Measurements from ENCODE around the gene POU2F3. TPM values are rescaled to one million over a fixed set of nuclear protein-coding genes. Genes with fewer than 3 reads are reported as not detected.

POU2F3 gene
- polyA plus RNA-seq, 12 donors = 0.09 to 38.0 (median 0.40) TPM; not detected in 2

DNA sequence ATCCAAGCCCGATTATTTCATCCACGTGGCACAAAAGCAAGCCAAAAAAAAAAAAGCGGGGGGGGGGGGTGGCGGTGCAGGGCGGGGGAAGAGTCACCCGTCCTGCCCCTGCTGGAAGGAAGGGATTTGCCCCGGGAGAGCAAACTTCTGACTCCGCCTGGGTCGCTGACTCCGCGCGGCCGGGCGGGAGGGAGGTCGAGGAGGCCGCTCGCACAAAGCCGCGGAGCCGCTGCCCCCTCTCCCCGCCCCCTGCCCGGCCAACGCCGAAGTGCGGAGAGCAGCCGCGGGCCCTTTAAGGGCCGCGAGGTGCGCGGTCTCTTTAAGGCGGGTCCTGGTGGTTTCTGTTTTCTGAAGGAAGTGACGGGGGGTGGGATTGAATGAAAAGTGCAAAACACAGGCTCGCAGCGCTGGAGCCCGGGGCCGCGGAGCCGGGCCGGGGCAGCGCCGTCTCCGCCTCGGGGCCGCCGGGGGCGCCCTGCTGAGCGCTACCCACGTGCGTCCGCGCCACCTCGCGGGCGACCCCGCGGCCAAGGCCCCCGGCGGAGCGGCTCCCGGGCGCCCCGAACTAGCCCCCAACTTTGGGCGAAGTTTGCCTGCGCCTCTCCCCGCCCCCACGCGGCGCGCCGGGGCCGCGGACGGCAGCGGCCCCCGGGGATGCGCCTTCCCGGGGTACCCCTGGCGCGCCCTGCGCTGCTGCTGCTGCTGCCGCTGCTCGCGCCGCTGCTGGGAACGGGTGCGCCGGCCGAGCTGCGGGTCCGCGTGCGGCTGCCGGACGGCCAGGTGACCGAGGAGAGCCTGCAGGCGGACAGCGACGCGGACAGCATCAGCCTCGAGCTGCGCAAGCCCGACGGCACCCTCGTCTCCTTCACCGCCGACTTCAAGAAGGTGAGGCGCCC, 29.1 kb upstream of the POU2F3 start, which contains the start of gene OAF:
OAF (plus strand) TSS at position 407 of the 896 bp plus-strand sequence; CDS start at position 655, 248 bp downstream.
- peak; percentile 91 for DNase-seq

DNA sequence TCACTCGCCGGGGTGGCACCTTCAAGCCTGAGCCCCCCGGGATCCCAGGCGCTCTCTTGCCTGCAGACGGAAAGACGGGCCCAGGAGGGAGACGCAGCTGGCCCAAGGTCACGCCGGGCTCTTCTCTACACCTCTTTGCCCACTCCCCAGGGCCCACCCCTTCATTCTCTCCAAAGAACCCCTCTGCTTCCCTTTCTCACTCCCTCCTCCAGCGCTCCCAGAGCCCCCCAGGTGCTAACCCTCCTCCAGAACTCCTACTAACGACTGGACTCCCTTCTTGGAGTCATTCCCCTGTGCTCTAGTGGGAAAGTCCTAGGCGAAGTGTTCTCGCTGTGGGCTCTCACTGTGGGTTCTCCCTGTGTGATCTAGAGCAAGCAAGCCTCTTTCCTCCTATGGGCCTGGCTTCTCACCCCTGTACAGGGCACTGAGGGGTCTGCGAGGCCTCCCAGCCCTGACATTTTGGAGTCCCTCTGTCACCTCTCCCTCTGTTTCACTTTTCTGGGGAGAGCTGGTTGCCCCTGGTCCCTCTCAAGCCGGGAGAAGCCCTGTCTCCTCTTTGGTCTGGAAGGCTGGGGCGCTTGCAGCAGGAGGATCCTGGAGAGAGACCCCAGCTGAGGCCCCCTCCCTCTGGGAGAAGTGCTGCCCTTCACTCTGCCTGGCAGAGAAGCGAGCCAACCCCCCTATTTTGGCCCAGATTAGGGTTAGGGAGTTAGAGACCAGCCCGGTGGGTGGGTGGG, 28.2 kb upstream of the POU2F3 start:
- no peak for DNase-seq

DNA sequence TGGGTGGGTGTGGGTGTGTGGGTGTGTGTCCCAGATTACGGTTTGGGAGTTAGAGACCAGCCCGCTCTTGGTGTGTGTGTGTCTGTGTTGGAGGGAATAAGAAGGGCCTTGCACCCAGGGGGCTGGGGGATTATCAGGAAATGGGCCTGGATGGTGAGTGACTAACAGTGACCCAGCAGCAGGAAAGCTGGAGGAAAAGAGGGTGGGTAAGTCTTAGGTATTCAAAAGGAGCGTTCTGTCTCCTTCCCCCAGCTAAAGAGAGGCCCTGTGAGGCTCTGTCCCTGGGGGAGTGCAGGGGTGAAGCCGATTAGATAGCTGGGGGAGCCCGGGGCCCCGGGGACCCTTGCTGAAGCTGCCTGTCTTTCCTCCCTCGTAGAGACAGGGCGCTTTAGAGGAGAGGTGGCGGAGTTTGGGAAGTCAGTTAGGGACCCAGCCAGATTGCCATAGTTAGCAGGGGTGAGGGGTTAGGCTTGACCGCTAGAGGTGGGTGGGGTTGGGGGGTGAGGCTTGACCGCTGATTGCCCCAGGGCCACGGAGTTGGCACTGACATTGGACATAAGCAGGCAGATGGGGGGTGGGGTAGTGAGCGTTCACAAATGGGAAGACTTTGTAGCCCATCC, 27.6 kb upstream of the POU2F3 start:
- DNase-seq = no peak

DNA sequence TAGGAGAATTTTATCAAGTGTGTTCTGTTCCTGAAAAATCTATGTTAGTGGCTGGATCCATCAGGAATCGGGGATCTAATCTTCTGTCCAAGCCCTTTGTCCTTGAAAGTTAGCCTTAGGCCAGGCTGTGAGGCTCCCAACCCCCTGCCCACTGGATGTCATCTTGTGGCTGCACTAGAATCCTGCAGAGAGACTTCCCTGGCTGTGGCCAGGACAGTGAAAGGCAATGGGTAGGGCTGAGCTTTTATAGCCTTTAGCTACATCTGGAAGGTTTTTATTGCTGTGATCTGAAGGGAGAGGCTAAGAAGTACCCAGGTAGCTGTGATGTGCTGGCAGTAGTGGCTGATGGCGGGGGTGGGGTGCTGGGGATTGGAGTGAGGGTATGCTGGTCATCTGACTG, 27.0 kb upstream of the POU2F3 start:
- no peak for DNase-seq

DNA sequence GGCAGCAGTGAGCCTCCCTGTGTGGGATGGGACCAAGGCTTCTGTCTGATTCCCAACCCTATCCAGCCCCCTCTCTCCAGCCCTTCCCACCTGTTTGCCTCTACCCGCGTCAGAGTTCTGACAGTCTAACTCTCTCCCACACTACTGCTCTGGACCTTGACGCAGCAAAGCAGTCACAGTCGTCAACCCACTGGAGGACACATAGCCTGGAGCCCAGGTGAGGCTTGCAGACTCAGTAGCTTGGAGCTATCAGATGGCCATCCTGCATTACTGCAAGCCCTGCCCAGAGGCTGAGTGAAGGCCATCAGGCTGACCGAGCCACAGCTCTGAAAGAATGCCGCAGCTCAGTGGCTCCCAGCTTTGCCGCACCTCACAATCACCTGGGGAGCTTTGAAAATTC, 25.4 kb upstream of the POU2F3 start:
- DNase-seq = no peak

DNA sequence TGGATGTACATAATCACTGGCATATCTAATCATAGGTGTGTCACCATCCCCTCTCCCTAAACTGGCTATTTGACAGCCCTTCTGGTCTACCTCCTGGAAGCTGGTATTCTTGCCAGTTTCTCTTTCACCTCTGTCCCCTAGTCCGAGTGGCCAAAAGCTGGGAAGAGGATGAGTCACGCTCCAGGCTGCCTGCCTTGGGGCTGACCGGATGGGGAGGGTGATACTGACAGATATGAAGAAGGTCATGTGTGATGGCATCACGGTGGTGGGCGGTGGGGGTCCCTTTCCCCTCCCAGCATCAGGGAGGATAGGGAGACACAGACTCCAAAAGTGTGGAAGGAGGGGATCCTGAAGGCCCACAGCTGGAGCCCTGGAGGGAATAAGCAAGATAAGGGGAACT, 24.3 kb upstream of the POU2F3 start:
- DNase-seq = no peak

DNA sequence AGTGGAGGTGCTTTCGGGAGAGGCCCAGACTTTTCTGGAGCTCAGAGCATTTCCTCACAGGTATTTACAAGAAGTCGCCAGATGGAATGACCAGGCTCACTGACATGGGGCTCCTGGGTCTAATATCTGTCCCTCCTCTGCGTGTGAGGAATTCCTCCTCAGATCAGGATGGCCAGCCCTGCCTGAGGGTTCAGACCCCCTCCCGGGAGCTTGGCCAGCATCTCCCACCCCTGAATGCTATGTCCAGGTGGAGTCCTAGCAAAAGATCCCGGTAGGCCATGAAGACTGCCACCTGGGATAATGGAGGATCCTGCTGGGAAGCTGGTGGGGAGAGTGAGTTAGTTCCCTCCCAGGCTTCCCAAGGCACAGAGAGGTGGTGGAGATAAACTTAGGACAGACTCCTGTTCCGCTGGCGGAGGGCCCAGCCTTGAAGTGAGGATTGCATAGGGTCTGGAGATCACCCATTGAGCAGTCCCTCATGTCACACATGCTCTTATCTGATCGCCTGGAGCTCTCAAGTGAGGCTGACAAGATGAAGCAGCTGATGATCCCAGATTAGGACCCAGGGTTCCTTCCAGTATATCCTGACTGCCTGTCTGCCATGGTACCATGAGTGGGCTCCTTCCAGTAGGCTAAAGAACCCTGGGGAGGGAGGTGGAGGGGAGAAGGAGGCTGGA, 23.4 kb upstream of the POU2F3 start:
- no peak for DNase-seq

DNA sequence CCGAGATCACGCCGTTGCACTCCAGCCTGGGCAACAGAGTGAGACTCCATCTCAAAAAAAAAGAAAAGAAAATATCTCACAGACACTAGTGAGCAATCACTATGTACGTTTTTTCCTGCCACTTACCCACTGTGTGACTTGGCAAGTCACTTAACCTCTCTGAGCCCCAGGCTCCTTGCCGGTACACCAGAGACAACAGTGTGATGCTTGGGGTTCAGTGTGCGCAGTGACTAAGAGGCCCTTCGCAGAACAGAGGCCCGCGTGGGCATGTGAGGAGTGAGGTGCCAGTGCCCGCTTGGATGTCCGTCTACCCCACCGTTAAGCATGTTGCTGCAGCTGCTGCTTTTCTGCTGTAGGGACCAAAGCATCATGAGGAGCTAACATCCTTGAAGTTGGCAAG, 22.4 kb upstream of the POU2F3 start:
- no peak for DNase-seq

DNA sequence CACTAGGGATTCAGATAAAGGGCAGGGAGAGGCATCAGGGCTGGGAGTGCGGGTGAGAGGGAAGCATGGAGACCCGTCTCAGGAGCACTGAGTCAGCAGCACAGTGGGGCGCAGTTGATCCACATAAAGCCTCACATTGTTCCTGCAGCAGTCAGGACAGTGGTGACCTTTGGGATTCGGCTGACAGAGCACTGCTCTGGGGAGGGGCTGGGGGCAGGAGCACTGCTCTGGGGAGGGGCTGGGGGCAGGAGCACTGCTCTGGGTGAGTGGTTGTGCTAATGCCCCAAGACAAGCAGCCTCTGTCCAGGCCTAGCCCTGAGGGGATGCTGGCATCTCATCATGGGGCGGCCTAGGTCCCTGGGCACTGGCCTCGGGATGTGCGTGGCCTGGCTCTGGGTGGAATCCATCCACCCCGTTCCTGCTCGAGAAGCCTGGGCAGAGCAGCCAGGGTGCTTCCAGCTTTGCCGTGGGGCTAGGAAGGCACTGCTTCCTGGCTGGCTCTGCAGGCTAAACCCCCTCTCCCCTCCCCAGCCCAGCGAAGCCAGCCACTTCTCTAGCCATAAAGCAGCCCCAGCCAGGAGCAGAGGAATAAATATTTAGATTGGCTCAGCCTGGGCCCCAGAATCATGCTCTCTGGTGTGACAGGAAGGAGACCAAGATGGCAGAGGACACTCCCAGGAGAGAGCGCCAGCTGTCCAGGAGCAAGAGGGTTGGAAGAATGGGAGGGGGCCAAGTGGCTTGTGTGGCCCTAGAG, 21.8 kb upstream of the POU2F3 start:
- DNase-seq = no peak

DNA sequence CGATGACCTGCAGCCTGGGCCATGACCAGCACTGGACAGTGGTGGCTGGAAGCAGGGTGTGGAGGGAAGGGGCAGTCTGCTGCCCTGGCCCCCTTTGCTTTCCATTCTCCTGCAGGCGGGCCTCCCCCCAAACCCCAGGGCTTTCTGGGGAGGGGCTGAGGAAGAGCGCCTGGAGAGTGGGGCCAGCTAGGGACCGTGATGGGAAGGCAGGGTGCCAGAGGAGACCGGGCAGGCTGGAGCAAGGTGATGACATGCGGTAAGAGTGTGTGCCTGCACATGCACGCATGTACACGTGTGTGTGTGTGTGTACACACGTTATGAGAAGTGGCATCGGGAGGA, 21.3 kb upstream of the POU2F3 start:
- DNase-seq = no peak

DNA sequence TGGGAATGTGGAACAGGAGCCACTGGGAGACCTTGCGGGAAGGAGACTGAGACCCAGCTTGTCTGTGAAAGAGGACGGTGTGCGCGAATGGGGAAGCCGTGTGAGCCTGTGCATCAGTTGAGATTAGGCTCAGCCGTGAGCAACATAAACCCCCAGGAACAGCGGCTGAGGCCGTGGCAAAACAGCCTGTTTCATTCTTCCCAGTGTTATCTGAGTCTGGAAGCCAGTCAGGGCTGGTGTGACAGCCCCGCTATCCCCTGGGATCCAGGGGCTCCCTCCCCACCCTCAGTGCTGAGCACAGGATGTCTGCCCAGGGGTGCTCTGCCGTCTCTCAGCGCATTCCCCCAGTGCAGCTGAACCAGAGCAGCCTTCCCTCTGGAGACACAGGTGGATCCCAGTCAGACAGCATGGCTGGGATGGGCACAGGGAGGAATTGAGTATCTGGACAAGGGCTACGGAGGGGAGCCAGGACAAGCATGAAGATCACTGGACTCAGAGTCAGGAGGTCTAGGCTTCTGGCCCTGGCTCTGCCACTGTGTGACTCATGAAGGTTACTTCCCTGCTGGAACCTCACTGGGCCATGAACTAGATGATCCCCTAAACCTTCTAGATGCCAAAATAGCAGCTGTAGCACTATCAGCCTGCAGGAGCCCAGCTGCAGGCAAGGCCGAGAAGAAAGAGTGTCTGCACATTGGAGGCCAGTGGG, 20.6 kb upstream of the POU2F3 start:
- DNase-seq = no peak

DNA sequence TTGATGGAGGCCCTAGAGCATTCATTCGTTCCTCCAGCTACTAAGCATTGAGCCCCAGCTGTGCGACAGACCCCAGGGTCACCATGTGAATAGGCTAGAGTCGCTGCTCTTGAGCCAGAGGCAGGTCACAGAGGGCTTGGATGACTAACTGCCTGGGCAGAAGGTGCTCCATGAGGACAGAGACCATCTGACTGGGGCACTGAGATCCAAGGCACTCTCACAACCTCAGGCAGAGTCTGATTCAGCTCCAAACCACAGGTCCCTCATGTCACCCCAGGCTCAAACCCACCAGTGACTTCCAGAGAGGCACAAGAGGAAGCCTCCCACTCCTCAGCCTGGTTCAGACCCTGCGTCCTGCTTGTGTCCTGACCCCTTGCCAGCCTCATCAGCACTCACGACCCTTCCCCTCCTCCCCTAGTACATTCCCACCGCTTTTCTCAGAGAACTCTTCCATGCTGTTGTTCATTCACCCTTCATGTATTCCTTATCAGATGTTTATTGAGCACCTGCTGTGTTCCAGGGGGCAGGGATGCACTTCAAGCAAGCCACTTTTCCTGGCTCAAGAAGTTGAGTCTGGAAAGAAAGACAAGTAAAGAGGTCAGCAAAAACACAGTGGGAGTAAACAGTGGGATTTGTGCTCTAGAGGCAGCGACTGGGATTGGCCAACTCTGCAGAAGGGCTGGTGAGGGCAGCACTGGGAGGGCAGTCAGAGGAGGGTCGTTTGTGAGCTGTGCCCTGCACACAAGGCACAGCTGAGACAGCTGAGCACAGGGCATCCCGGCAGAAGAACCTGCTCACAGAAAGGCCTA, 19.8 kb upstream of the POU2F3 start:
- DNase-seq = no peak

DNA sequence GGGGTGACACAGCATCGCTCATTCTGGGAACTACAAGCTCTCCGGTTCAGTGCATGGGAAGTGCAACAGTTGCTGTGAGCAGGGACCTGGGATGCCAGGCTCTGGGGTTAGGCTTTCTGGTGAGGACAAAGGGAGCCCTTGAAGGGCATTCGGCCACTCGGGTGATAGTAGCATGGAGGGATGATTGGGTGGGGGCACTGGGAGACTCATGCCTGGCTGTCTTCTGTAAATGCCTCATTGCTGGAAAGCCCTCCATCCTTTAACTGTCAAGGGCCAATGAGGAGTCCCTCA, 19.2 kb upstream of the POU2F3 start:
- DNase-seq = no peak

DNA sequence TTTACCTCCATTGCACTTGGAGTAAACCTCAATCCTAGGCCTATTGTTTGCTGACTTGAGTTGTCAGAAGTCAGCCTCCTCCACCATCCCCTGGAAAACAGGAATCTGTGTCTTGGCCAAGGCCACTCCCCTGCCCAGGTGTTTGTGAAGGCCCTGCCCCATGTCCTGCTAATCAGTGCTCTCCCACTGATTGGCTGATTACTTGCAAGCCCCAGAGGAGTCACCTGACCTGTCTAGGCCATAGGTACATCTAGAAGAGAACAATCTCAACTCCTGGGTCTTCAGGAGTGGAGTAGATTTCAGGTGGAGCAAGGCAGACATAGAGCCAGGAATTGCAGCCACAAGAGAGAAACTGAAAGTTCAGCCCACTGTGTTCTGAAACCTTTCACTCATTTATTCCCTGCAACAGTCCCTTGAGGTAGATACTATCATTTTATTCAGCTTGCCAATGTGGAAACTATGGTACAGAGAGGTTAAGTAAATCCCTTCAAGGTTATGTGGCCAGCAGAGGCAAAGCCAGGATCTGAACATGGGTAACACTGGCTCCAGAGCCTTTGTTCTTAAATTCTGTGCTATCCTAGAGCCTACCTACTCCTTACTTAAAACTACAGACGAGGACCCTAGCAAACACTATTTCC, 18.7 kb upstream of the POU2F3 start:
- no peak for DNase-seq

DNA sequence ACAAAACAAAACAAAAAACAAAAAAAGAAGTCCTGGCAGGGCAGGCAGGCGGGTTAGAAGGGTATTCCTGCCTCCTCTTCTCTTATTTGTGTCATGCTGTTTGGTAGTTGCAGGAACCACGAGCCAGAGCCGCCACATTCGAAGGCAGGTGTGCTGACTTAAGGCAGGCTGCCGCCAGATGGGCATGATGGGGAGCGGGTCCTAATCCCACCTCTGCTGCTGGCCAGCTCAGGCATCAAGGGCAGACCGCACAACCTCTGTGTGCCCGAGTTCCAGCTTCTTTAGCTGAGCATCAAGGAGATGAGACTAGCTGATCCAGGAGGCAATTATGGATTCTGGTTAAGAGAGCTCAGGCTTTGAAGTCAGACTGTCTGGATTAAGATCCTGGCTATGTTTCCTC, 17.0 kb upstream of the POU2F3 start:
- no peak for DNase-seq

DNA sequence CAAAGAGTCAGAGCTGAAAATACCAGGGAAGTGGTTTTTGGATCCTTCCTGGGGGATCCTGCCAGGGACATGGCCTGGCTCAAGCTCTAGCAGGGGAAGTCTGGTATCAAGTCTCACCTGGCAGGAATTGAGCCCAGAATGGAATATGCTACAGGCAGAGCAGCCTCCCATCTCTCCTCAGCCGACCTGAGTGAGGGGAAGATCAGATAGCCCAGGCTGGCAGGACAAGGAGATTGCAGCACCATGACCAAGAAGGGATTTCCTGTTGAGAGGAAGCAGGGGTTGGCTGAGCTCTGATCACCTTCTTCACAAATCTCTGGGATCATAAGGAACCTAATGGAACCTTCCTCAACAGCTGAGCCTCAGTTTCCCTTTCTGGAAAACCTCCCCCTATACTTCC, 16.1 kb upstream of the POU2F3 start:
- DNase-seq = no peak

DNA sequence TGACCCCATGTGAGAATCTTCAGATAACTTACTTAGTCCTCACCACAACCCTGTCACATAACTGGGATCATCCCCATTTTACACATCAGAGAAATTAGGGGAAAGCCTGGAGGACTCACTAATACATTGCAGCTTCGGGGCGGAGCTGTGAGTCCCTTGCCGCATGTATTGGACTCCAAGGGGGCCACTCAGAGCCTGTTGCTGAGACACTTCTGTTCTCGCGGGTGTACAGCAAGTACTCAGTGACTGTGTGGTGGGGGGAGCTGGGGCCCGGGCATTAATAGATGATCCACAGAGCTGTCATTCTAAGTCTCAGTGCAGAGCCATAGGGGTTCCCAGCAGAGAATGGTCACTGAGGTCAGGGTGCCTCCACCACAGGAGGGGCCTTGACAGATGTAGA, 15.6 kb upstream of the POU2F3 start:
- DNase-seq = no peak

DNA sequence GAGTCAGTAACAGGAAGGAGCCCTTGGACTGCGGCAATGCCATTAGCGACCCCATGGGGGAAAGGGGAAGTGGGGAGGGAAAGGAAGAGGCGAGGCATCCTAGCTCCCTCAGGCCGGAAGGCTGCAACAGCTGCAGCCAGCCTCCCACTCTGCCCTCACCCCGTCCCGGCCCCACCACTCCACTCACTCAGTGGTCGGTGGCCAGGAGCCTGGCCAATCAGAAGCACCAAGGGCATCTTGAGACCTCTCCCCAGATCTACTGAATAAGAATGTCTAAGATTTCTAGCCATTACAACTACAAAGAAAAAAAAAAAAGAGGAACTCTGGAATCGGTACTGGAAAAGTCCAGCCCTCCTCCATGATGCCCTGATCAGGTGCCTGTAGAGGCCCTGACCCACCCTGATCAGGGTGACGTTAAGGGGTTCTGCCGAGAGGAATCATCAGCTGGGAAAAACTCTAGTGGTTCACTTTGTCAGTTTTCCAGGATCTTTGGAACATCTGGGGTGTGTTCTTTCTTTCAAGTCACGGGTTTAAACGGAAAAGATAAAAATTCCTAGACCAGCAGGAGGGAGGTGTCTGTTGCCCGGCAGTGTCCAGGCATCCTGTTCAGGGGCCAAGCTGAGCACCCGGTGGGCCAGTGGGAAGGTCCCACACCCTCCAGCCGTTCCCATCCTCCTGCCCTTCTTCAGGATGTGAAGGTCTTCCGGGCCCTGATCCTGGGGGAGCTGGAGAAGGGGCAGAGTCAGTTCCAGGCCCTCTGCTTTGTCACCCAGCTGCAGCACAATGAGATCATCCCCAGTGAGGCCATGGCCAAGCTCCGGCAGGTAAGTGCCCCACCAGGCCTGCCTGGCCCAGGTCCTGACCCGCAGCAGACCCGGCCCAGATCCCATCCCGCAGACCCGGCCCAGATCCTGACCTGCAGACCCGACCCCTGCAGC, 14.7 kb upstream of the POU2F3 start:
- no peak for DNase-seq
